Activated B cell treated with CpG ODN at 0.5 μM for 24 hours (primary cell): ENCODE measurements around the gene SIRT4. TPM values are rescaled to one million over a fixed set of nuclear protein-coding genes. Genes with fewer than 3 reads are reported as not detected.

Experiments
- ATAC-seq: fragments of 200-7000 bp; cut with Tn5 transposase; one replicate; pipeline ENCODE4 v1.10.0; 2021; ENCODE audit warnings: low read depth, mild to moderate bottlenecking, moderate library complexity
- CTCF ChIA-PET: fragments of 350-600 bp; sonication (Branson Sonifier 250); formaldehyde crosslinking; loops from one replicate; lab custom pipeline; 2021; ENCODE audit warnings: antibody characterized with exemption; lab: Charles Lee
- POLR2A ChIA-PET: fragments of 350-600 bp; sonication (Branson Sonifier 250); formaldehyde crosslinking; loops from one replicate; lab custom pipeline; 2021; ENCODE audit warnings: antibody characterized with exemption; lab: Charles Lee
- DNase-seq: peaks from one replicate; pipeline ENCODE4 v3.0.0; 2022
- H3K27ac Mint-ChIP-seq: one replicate; pipeline ENCODE4 v1.8.0; 2020; ENCODE audit warnings: mixed read lengths
- H3K27me3 Mint-ChIP-seq: one replicate; pipeline ENCODE4 v1.8.0; 2021; ENCODE audit warnings: mixed read lengths
- H3K36me3 Mint-ChIP-seq: one replicate; pipeline ENCODE4 v1.8.0; 2021; ENCODE audit warnings: low read depth, mixed read lengths
- H3K4me1 Mint-ChIP-seq: one replicate; pipeline ENCODE4 v1.8.0; 2021; ENCODE audit warnings: mixed read lengths
- H3K4me3 Mint-ChIP-seq: one replicate; pipeline ENCODE4 v1.8.0; 2020; ENCODE audit warnings: mild to moderate bottlenecking, mixed read lengths
- H3K9me3 Mint-ChIP-seq: one replicate; pipeline ENCODE4 v1.8.0; 2020; ENCODE audit warnings: mixed read lengths
- CTCF ChIP-seq: fragments of 200-600 bp; IDR thresholded peaks from one replicate; pipeline ENCODE4 v1.8.0; 2022; ENCODE audit warnings: antibody characterized with exemption, mild to moderate bottlenecking
- intact Hi-C: fragments of 100-400 bp; cut with micrococcal nuclease; formaldehyde crosslinking; loops from one replicate; pipeline ENCODE4 v1.15.1; 2024
- total RNA-seq: library from RNA; stranded (reverse); gene quantifications from 2 replicates; pipeline ENCODE4 v1.2.3, GENCODE V29; 2022

The SIRT4 gene
- total RNA-seq, 1 donor from 2014 or later, result 1.6 TPM

- CTCF ChIA-PET, result interaction anchor here (1.8 kb wide), 1 partner anchor 30 kb away, joined by 10 read pairs; no protein-coding TSS in a partner anchor
- ATAC-seq (no peak), DNase-seq (no peak)
- POLR2A ChIA-PET, result interaction anchor here (1.5 kb wide), 1 partner anchor 33 kb away, joined by 6 read pairs; the partner anchor contains the start of gene RNU4-2
- intact Hi-C loops, result no loop called here
- H3K4me3 Mint-ChIP-seq, result no peak overlapping the region
- H3K9me3 Mint-ChIP-seq, result no peaks in the 10 kb centered on the region
- H3K27ac Mint-ChIP-seq, result no peak overlapping the region
- TF ChIP-seq CTCF, result no peak
- H3K36me3 Mint-ChIP-seq, result no peaks in the 10 kb centered on the region
- H3K27me3 Mint-ChIP-seq, result peaks cover 40% of the 10 kb centered on the region
- peaks cover 23% of the 10 kb centered on the region for H3K4me1 Mint-ChIP-seq
Measured at GRCh38 chr12:120258323-120258896, 43.7 kb upstream of the SIRT4 start.

GRCh38 chr12:120259418-120260202, 42.5 kb upstream of the SIRT4 start:
- H3K36me3 Mint-ChIP-seq, result no peaks in the 10 kb centered on the region

DNA sequence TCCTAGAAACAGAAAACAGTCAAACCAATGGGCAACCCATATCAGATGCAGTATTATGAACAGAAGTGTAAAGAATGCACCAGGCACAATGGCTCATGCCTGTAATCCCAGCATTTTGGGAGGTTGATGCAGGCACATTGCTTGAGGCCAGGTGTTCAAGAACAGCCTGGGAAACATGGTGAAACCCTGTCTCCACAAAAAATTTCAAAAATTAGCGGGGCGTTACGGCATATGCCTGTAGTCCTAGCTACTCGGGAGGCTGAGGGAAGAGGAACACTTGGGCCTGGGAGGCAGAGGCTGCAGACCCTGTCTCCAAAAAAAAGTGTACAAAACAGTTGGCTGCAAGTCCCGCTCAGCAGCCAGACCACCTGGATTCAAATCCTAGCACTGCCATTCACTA, 41.5 kb upstream of the SIRT4 start:
- no peaks in the 10 kb centered on the region for H3K36me3 Mint-ChIP-seq

More at GRCh38 chr12:120259418-120260202, 42.5 kb upstream of the SIRT4 start:
- Mint-ChIP-seq H3K9me3 (no peaks in the 10 kb centered on the region), H3K27me3 (peaks cover 43% of the 10 kb centered on the region), H3K4me1 (peaks cover 17% of the 10 kb centered on the region), H3K4me3 (no peak overlapping the region), H3K27ac (no peak overlapping the region)
- no peak for TF ChIP-seq CTCF
- ChIA-PET CTCF (no interaction called here), POLR2A (interaction anchor here (1.5 kb wide), 2 partner anchors 32 to 58 kb away, joined by 4 to 6 read pairs; partner anchors contain the start of genes RNU4-2 and RPLP0)
- no peak for ATAC-seq
- intact Hi-C loops, result no loop called here
- DNase-seq, result no peak

DNA sequence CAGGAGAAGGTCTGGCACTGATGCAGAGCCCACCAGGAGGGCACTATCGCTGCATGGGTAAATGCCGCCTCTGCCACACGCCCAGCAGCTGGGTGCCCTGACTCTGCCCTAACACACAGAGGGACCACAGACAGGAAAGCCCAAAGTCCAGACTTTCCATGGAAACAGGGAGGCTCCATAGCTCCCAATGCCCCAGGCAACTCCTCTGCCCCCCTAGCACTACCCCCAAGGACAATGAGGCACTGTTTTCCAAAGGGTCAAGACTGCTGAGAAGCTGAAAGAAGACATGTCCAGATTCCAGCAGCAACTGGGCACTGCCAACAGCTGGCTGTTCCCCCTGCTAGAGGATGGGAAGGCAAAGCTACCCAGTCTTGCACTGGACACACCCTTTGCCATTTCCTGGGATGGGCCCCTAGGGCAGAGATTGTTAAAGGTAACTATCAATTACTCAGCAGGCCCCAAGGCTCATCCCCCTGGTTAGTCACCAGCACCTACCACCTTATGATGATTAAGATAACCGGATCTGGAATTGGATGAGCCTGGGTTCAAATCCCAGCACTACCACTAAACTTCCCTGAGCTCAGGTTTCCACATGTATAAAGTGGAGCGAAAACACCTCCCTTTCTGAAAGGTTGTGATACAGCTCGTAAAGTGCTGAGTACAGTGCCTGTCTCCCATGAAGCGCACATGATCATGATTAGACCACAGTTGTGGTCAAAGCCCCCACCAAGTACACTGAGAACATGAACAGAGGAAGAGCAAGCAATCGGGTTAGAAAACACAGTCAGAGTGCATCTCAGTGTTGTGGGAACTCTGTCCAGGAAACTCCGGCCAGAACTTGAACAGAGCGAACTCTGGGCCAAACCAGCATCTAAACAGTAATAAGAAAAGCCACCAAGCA, 39.9 kb upstream of the SIRT4 start:
- ATAC-seq (no peak), DNase-seq (no peak)
- ChIA-PET CTCF (interaction anchor here (1.0 to 8.9 kb wide), 4 partner anchors 17 to 33 kb away, joined by 3 to 243 read pairs (median 5); no protein-coding TSS in a partner anchor), POLR2A (interaction anchor here (1.2 to 6.0 kb wide), 5 partner anchors 9 to 61 kb away, joined by 3 to 52 read pairs (median 24); partner anchors contain the start of genes RNU4-1, RNU4-2 and RPLP0)
- Mint-ChIP-seq H3K36me3 (no peaks in the 10 kb centered on the region), H3K4me3 (no peak overlapping the region), H3K9me3 (no peaks in the 10 kb centered on the region), H3K4me1 (peaks cover 18% of the 10 kb centered on the region), H3K27me3 (peaks cover 36% of the 10 kb centered on the region), H3K27ac (no peak overlapping the region)
- TF ChIP-seq CTCF, result no peak
- intact Hi-C loops, result loop anchor here (1.0 kb wide), 1 partner anchor 9 kb away; no protein-coding TSS in a partner anchor

More for the DNA sequence above, 41.5 kb upstream of the SIRT4 start:
- TF ChIP-seq CTCF, result no peak
- H3K9me3 Mint-ChIP-seq, result no peaks in the 10 kb centered on the region
- CTCF ChIA-PET, result interaction anchor here (8.9 kb wide), 1 partner anchor 32 kb away, joined by 243 read pairs; no protein-coding TSS in a partner anchor
- no peak for DNase-seq
- POLR2A ChIA-PET, result interaction anchor here (1.5 kb wide), 1 partner anchor 59 kb away, joined by 4 read pairs; the partner anchor contains the start of gene RPLP0
- no peak overlapping the region for H3K27ac Mint-ChIP-seq
- H3K4me1 Mint-ChIP-seq, result peaks cover 16% of the 10 kb centered on the region
- intact Hi-C loops, result no loop called here
- no peak overlapping the region for H3K4me3 Mint-ChIP-seq
- H3K27me3 Mint-ChIP-seq, result peaks cover 43% of the 10 kb centered on the region
- no peak for ATAC-seq
